Measurements from ENCODE around the gene USPL1. TPM values are rescaled to one million over a fixed set of nuclear protein-coding genes. Genes with fewer than 3 reads are reported as not detected.
"Not testable (repeated sequence)": the region's sequence is repeated elsewhere in the genome, so short reads cannot be mapped to it uniquely, and the experiment has no call there.

Gene USPL1
- total RNA-seq, 2 donors from 2014 or later: 8.8 to 14.8 TPM

GRCh38 chr13:30587231-30587630, 30.5 kb upstream of the USPL1 start:
- intact Hi-C loops (cut with DNase I): no loop called here
- no peak overlapping the region for H3K9ac ChIP-seq (ENCODE audit: low read depth in 2 of 2, low read length in 2 of 2)
- no peak overlapping the region for H3K27ac ChIP-seq
- H3K36me3 ChIP-seq: no peaks in the 10 kb centered on the region
- H3K9me3 ChIP-seq: no peaks in the 10 kb centered on the region
- no peak for TF ChIP-seq CTCF (IDR thresholded peaks at IDR 0.05)
- no peak overlapping the region for H3K4me3 ChIP-seq
- H3K4me1 ChIP-seq: no peaks in the 10 kb centered on the region
- no peaks in the 10 kb centered on the region for H3K27me3 ChIP-seq
- no peak for DNase-seq

DNA sequence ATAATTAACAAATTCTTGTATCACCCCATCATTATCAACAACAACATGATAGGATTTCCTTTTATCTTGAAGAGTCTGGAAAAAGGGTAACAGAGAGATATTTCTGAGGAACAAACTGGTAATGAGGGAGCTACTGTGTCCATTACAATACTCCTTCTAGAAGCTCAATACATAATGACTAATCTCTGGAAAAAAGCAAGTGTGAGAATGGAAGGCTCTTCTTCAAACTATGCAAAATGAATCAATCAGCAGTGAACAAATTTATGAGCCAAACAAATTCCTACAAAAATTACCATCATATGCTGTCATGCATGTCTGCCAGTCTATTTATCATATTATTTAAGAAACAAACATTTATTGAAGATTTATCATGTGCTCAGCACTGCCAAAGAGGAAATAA, 30.0 kb upstream of the USPL1 start:
- no peaks in the 10 kb centered on the region for H3K4me1 ChIP-seq
- no peaks in the 10 kb centered on the region for H3K27me3 ChIP-seq
- no peak for DNase-seq
- H3K27ac ChIP-seq: no peak overlapping the region
- TF ChIP-seq CTCF (IDR thresholded peaks at IDR 0.05): no peak
- no peaks in the 10 kb centered on the region for H3K36me3 ChIP-seq
- H3K9ac ChIP-seq (ENCODE audit: low read depth in 2 of 2, low read length in 2 of 2): no peak overlapping the region
- H3K9me3 ChIP-seq: no peaks in the 10 kb centered on the region
- intact Hi-C loops (cut with DNase I): no loop called here
- H3K4me3 ChIP-seq: no peak overlapping the region

DNA sequence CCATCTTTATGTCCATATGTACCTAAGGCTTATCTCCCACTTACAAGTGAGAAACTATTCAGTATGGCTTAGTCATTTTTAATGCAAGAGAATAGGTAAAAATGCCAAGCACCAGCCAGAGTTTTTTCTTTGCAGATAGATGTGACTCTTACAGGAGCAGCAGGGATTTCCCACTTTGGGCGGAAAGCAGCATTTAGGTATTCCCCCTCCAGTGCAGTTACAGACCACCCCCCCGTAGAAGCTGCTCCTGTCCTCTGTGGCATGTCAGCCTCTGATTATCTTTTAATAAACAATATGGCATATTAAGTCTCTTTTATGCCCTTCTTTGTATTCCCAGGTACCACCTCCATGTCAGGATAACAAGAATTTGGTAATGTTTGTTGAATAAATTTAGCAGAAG, 24.7 kb upstream of the USPL1 start:
- Histone ChIP-seq H3K9ac (ENCODE audit: low read depth in 2 of 2, low read length in 2 of 2) (no peak overlapping the region), H3K9me3 (no peaks in the 10 kb centered on the region), H3K4me1 (no peaks in the 10 kb centered on the region), H3K36me3 (no peaks in the 10 kb centered on the region), H3K27me3 (no peaks in the 10 kb centered on the region), H3K27ac (no peak overlapping the region), H3K4me3 (no peak overlapping the region)
- no peak for TF ChIP-seq CTCF (IDR thresholded peaks at IDR 0.05)
- intact Hi-C loops (cut with DNase I): no loop called here
- DNase-seq: no peak

- Histone ChIP-seq H3K9ac (ENCODE audit: low read depth in 2 of 2, low read length in 2 of 2) (no peak overlapping the region), H3K4me1 (no peaks in the 10 kb centered on the region), H3K4me3 (no peak overlapping the region), H3K27ac (no peak overlapping the region), H3K36me3 (no peaks in the 10 kb centered on the region), H3K9me3 (no peaks in the 10 kb centered on the region), H3K27me3 (no peaks in the 10 kb centered on the region)
- DNase-seq: no peak
- intact Hi-C loops (cut with DNase I): no loop called here
- no peak for TF ChIP-seq CTCF (IDR thresholded peaks at IDR 0.05)
These were observed 17.2 kb upstream of the USPL1 start for GRCh38 chr13:30600496-30600895.

GRCh38 chr13:30601836-30602235, 15.9 kb upstream of the USPL1 start:
- Histone ChIP-seq H3K9me3 (no peaks in the 10 kb centered on the region), H3K9ac (ENCODE audit: low read depth in 2 of 2, low read length in 2 of 2) (no peak overlapping the region), H3K4me1 (no peaks in the 10 kb centered on the region), H3K36me3 (no peaks in the 10 kb centered on the region), H3K27me3 (no peaks in the 10 kb centered on the region), H3K4me3 (no peak overlapping the region), H3K27ac (no peak overlapping the region)
- no peak for DNase-seq
- no peak for TF ChIP-seq CTCF (IDR thresholded peaks at IDR 0.05)
- intact Hi-C loops (cut with DNase I): no loop called here

DNA sequence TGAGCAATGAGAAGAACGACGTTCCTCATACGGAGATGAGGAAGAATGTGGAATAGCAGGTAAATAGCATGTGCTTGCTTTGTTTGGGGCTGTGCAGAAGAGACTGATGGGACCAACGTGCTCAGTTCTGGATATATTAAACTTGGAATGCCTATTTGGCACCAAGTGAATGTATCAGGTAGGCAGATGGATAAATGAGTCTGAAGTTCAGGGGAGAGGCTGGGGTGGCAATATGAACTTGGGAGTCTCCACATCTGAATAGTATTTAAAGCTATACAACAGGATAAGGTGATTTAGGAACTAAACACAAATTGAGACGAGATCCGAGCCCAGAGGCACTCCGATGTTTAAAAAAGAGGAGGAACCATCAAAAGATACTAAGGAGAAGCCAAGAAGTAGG, 12.7 kb upstream of the USPL1 start:
- Histone ChIP-seq H3K4me1 (no peaks in the 10 kb centered on the region), H3K27me3 (no peaks in the 10 kb centered on the region), H3K4me3 (no peak overlapping the region), H3K9ac (ENCODE audit: low read depth in 2 of 2, low read length in 2 of 2) (no peak overlapping the region), H3K36me3 (no peaks in the 10 kb centered on the region), H3K9me3 (no peaks in the 10 kb centered on the region), H3K27ac (no peak overlapping the region)
- intact Hi-C loops (cut with DNase I): no loop called here
- DNase-seq: no peak
- no peak for TF ChIP-seq CTCF (IDR thresholded peaks at IDR 0.05)

- H3K27me3 ChIP-seq; DNase-seq; H3K27ac ChIP-seq; H3K4me3 ChIP-seq; H3K9me3 ChIP-seq; intact Hi-C loops (cut with DNase I); H3K9ac ChIP-seq (ENCODE audit: low read depth in 2 of 2, low read length in 2 of 2); H3K4me1 ChIP-seq; H3K36me3 ChIP-seq: not testable (repeated sequence)
These were observed 10.5 kb upstream of the USPL1 start for GRCh38 chr13:30607186-30607585.
